Fibroblast of mammary gland (primary cell): Measurements from ENCODE around the gene ALDOC.
A peak's percentile ranks its signal among the peaks of the same experiment; 100 is the strongest.

Experiments
- DNase-seq: peaks from one replicate; pipeline ENCODE4 v3.0.0-alpha.2; 2010; ENCODE audit warnings: low read depth
- H3K4me3 ChIP-seq: 2 replicates; pipeline ENCODE4 v1.5.1; 2011; ENCODE audit warnings: low read depth, mild to moderate bottlenecking, low read length, moderate library complexity; ENCODE audit not compliant: control insufficient read depth
- TF ChIP-seq, protein P1 (sequence below): conservative IDR thresholded peaks from 2 replicates; pipeline ENCODE4 v1.5.1; 2011; ENCODE audit warnings: low read depth, low read length, inconsistent platforms; ENCODE audit not compliant: control insufficient read depth, insufficient read depth

The ALDOC gene

DNA sequence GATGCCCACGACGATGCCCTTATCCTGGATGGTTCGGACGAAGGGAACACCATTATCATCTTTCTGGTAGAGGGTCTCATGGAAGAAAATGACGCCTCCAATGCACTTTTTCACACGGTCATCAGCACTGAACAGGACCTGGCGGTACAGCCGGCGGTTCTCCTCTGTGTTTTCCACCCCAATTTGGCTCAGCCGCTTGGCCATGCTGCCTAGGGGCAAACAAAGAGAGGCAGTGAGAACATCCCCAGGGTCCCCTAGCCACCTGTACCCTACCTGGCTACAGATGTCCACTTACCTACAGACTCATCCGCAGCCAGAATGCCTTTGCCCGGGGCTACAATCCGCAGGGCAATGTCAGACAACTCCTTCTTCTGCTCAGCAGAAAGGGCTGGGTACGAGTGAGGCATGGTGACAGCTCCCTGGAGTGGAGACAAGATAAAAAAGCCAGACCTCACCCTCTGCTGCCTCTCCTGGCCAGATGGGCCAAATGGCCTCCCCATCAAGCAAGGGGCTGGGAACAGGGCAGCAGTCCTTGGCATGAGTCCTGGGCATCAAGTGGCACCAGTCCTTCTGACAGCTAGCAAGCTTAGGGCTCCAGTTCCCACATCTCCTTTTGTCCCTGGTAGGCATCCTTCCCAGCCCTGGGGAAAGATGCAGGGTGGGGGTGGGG is 1.4 kb downstream of the ALDOC start:
- no peak for DNase-seq
- H3K4me3 ChIP-seq = no peak overlapping the region
- TF ChIP-seq, protein P1, sequence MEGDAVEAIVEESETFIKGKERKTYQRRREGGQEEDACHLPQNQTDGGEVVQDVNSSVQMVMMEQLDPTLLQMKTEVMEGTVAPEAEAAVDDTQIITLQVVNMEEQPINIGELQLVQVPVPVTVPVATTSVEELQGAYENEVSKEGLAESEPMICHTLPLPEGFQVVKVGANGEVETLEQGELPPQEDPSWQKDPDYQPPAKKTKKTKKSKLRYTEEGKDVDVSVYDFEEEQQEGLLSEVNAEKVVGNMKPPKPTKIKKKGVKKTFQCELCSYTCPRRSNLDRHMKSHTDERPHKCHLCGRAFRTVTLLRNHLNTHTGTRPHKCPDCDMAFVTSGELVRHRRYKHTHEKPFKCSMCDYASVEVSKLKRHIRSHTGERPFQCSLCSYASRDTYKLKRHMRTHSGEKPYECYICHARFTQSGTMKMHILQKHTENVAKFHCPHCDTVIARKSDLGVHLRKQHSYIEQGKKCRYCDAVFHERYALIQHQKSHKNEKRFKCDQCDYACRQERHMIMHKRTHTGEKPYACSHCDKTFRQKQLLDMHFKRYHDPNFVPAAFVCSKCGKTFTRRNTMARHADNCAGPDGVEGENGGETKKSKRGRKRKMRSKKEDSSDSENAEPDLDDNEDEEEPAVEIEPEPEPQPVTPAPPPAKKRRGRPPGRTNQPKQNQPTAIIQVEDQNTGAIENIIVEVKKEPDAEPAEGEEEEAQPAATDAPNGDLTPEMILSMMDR = no peak

DNA sequence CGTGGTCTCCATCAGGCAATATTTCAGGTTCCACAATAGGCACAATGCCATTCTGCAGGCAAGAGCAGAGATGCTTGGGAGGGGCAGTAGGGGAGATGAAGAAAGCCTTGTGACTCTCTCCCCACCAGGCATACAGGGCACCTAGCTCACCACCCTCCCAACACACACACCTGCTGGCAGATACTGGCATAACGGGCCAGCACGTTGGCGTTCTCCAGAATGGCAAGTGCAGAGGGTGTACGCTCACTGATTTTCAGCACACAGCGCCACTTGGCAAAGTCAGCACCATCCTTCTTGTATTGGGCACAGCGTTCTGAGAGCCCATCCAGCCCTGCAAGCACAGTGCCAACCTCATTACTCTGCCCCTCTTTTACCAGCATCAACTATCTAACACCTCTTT is 2.2 kb downstream of the ALDOC start:
- TF ChIP-seq, protein P1 = no peak
- DNase-seq = no peak
- no peak overlapping the region for H3K4me3 ChIP-seq

DNA sequence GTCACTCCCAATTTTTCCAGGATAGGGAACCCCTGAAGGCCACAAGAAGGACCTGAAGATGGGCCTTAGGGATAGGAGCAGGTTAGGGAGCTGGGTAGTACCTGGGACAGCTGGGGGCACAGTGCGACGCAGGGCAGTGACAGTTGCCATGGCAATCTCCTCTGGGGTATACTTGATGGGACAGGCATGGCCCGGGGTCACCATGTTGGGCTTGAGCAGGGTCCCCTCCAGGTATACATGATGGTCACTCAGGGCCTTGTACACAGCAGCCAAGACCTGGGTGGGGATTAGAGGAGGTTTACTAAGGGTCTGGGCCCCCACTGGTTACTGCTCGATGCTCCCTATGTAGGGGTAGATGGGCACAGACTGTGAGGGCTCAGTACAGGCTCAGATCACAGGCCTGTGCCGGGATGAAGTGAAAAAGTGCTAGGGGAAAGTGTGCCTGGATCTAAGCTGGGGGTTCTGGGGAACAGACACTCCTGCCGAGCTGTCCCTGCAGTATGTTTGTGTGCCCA is 2.7 kb downstream of the ALDOC start:
- no peak for DNase-seq
- TF ChIP-seq, protein P1 = no peak
- no peak overlapping the region for H3K4me3 ChIP-seq

DNA sequence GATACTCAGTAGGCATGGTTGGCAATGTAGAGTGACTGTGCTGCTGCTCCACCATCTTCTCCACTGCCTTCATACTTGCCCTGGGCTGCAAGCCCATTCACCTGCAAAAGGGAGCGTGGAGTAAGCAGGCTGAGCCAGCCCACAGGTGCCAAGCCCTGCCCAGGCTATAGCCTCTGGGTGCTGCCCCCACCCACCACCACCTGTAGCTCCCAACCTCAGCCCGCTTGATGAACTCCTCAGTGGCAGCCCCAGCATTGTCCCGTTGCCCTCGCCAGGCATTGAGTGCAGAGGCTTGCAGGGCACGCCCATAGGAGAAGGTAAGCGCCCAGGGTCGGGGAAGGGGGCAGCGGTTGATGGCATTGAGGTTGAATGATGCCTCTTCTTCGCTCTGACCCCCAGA is 3.2 kb downstream of the ALDOC start:
- DNase-seq = no peak
- TF ChIP-seq, protein P1 = no peak
- H3K4me3 ChIP-seq = no peak overlapping the region

DNA sequence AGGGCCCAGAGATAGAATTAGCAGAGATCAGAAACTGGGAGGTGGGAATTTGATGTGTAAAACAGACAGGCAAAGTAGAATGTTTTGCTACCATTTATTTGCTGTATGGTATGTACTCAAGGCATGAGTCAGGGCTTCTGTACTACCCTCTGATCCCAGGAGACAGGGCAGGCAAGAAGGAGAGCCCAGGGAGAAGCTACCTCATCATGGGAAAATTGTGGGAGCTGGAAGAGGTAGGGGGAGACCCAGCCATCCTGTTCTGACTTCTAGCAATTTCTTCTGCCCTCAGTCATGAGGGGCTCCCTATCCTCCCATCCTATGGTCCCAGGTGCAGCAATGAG is 3.7 kb downstream of the ALDOC start:
- TF ChIP-seq, protein P1 = no peak
- DNase-seq = peak; percentile 45

DNA sequence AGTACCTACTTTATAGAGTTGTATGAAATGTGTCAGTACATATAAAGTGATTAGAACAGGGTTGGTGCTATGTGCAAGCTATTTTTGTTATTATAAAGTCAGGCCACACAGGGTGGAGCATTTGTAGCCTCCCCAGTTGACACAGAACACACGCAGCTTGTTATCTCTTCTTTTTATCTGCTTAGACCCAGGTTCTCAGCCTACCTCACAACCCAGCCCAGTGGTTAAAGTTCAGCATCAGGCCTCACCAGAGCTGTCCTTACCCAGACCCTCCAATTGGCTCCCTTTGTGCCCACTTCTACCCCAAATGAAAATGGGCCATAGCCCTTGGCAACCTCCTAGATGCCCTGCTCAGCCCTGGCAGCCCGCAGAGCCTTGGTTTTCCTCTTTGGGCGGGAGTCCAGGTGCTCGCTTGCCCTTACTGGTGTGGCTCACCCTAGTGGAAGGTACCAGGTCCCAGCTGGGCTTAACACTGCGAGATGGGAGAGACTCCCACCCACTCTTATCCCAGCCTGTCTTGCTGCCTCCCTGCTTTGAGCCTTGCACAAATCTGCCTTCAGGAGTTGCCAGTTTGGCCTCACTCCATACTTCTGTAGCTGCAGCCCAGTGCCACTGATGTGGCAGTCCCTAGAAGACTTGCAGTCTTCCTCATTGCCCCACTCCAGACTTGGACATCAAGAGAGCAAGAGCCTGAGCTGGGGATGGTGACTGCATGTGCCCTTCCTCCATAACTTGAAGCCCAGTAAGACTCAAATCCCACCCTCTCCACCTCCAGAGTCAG is 4.2 kb downstream of the ALDOC start:
- DNase-seq = no peak
- TF ChIP-seq, protein P1 = no peak
- H3K4me3 ChIP-seq = no peak overlapping the region

More for the DNA sequence above, 3.7 kb downstream of the ALDOC start:
- H3K4me3 ChIP-seq = no peak overlapping the region
